Central memory CD4-positive, alpha-beta T cell (primary cell): ENCODE results near the gene TGIF2.
A peak's percentile ranks its signal among the peaks of the same experiment; 100 is the strongest.
"Not testable (repeated sequence)": the region's sequence is repeated elsewhere in the genome, so short reads cannot be mapped to it uniquely, and the experiment has no call there.

Source experiments
- DNase-seq: peaks from one replicate; pipeline ENCODE4 v3.0.0; 2022

Gene TGIF2

DNA sequence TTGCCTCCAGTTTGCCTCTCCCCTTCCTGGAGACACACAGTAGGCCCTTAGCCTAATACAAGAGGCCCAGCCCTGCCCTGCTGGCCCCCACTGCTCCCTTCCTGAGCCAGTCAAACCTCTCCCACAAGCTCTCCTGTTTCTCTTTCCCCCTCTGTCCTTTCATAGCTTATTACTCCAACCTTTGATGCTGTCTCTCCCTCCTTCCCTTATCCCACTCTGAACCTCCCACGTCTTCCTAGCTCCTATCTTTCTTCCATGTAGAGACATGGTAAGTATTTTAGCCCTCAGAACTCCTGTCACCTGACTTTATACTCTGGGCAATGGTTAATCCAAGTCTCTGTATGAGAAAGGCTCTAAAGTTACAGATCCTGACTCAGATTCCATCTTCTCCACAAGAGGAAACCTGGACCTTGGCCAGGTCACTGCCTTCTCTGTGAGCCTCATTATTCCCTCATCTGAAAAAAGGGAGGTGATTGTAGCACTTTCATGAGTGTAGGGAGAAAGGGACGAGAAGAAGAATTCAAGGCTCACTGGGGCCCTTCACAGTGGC, 6.7 kb downstream of the TGIF2 start:
- DNase-seq: no peak

DNA sequence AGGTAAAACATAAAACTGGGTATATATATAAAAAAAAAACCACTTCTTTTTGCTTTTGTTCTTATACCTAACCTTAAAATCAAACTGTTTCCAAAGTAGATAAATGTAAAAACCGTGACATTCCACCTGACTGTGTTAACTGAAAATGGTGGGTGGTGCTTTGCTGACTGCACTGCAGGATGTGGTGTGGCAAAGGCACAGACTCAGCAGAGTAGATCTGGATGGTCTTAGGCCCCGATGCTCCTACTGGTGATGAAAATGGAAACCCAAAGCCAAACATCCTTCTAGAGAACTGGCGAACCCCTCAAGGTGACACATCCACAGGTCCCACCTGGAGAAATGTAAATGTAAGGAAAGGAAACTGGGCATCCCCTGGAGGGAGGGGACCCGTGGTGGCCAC, 8.9 kb downstream of the TGIF2 start:
- no peak for DNase-seq

DNA sequence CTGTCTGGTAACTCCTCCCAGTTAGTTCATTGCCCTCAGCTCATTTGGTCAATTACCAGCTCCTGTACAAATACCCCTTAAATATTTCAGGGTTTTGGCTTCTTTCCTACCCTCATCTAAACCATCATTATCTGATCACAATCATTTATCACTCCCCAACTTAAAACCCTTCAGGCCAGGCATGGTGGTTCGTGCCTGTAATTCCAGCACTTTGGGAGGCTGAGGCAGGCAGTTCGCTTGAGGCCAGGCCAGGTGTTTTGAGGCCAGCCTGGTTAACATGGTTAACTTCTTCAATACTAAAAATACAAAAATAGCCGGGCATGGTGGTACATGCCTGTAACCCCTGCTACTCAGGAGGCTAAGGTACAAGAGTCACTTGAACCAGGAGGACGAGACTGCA, 9.4 kb downstream of the TGIF2 start:
- no peak for DNase-seq

DNA sequence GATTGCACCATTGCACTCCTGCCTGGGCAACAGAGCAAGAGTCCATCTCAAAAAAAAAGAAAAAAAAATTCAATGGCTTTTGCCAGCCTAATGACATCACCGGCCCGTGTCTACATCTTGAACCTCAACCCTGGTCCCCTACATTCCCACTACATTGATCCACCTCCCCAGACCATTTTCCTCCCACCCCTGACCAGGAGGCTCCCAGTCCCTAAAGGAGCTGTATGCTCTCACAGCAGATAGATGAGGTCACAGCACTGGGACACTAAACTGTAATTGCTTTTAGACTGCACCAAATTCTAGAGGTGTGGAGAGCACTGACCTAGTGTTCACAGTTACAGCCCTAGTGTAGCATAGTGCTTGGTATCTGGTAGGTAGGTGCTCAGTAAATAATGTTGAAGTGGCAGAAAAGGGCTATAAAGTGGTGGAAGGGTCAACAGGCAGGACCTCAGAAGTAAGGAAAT, 10.7 kb downstream of the TGIF2 start:
- DNase-seq: no peak

DNA sequence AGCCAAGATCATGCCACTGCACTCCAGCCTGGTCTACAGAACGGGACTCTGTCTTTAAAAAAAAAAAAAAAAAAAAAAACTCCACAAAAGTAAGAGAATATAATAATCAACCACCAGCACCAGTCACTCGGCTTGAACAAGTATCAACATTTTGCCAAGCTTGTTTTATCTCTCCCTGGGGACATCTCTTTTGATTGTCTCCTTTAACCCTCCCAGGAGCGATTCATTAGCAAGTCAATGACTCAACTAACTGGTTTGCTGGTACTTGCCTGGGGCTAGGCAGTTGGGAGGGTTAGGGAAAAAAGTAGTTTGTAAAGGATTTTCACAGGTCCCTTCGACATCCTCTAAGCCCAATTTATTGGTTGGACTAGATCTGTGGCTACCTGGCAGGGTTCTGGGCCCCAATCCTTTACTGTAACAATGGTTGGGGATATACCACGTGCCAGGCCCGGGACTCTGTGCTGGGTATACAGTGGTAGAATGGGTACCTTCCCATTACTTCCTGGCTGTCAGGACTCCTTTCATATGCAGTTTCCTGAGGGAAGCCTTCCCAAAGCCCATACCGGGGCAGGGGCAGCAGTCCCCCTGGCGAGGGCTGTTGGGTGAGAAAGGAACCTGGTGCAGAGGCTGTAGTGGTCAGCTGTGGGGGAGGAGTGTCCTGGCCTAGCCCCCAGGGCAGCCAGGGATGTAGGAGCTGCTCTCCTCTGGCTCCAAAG, 12.2 kb downstream of the TGIF2 start:
- DNase-seq: no peak

DNA sequence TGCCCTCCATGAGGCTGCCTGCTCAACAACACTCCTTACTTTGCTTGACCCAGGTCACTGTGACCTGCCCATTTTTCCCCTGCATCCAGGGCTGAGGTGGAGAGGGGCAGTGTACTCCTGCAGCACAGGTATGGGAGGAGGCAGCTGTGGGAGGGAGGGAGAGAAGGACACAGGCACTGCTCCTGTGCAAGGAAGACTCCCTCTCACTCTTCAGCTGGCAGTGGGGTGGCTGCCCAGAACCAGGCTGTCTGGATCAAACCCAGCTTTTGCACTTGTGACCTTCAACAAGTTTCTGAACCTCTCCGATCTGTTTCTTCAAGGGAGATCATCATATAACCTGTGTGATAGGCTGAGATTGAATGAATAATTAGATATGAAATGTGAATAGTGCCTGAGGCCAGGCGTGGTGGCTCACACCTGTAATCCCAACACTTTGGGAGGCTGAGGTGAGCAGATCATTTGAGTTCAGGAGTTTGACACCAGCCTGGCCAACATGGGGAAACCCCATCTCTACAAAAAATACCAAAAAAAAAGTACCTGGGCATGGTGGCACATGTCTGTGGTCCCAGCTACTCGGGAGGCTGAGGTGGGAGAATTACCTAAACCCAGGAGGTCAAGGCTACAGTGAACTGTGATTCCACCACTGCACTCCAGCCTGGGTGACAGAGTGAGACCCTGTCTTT, 14.1 kb downstream of the TGIF2 start:
- no peak for DNase-seq

DNA sequence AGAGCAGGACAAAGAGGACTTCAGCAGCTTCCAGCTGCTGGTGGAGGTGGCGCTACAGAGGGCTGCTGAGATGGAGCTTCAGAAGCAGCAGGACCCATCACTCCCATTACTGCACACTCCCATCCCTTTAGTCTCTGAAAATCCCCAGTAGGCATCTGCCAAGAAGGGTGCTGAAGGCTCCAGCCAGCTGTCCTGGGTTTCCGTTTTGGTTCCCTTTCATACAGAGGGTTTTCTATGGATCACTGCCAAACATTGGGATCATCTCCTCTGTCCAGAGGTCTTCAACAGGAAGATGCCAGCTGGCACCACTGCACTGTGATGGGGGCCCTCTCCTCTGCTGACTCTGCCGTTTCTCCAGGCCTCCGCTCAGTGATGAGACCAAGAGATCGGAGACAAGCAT, 17.9 kb downstream of the TGIF2 start:
- no peak for DNase-seq

DNA sequence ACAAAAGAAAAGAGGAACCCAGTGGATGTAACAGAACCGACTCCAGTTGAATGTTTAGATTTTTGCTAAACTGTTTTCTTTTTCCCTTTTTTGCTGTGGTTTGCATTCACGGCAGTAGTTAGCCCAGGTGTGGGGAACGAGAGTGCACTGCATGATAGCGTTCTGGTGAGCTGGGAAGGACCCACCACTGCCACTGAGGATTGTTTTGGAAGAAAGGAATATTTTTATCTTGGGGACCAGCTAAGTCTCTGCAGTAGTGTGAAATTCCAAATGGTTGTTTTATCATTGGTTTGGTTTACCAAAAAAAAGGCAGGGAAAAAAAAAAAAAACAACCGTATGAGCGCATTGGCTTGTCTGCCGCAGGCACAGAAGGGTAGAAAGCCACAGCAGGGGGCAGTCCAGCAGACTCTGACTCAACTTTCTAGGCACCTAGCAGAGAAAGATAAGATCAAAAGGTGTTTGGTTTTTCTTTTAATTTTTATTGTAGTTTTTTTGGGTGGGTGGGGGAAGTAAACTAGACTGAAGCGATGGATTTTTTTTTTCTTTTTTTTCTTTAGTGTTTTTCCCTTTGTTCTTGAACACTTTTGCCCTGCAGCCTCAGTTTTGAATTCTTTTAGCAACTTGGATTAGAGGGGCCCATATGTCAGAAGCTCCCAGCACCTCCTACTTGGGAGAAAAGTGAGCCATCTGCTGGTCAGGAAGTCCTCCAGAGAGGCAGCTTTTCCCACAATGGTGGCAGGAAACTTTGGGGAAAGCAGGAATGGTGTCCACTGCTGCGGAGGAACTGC, 18.7 kb downstream of the TGIF2 start:
- DNase-seq: peak; percentile 65

DNA sequence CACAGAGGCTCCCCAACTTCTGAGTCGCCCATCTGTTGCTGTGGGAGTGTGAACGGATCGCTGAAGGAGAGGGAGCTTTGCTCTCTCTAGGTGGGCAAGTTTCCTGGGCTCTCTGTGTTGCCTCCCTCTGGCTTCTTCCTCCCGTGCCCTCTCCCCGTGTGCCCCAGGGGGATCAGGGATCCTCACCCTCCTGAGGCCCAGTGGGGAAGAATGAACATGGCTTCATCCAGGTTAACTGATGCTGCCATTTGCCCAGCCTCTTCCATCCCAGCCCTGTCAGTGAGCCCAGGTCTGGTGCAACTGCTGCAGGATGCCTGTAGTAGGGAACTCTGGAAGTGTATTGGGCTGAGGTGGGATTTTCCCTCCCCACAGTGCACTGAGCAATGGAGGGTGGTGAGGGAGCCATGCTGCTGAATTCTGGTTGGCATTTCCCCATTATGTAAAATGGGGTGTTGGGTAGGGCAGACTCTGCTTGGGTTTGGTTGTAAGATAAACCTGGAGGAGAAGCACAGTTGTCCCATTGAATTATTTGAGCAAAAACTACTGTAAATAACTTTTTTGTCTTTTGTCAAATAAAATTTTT, 20.0 kb downstream of the TGIF2 start:
- DNase-seq: no peak

DNA sequence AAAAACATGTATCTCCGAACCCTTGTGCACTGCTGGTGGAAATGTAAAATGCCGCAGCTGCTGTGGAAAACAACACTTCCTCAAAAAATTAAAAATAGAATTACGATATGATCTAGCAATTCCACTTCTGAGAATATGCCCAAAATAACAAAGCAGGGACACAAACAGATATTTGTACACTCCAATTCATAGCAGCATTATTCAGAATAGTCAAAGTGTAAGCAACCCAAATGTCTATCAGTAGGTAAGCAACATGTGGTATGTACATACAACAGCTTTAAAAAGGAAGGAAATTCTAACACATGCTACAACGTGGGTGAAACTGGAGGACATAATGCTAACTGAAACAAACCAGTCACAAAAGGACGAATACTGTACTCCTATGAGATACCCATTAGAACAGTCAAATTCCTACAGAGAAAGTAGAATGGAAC, 26.5 kb downstream of the TGIF2 start:
- no peak for DNase-seq

DNA sequence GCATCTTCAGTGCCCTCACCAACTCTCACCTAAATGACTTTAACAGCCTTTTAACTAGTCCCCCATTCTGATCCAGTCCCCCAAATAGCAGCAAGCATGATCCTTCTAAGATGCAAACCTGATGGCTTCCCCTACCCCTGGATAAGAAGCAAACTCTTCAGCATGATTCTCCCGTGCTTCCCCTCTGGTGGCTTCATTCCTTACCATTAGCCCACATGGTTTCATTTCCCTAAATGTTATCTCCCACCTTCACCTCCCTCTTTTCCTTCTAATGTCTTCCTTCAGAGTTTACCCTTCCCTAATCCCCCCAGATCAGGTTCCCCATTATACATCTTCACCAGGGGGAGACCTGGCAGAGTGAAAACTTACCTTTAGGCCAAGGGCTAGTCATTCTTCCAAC, 28.1 kb downstream of the TGIF2 start:
- DNase-seq: no peak

DNA sequence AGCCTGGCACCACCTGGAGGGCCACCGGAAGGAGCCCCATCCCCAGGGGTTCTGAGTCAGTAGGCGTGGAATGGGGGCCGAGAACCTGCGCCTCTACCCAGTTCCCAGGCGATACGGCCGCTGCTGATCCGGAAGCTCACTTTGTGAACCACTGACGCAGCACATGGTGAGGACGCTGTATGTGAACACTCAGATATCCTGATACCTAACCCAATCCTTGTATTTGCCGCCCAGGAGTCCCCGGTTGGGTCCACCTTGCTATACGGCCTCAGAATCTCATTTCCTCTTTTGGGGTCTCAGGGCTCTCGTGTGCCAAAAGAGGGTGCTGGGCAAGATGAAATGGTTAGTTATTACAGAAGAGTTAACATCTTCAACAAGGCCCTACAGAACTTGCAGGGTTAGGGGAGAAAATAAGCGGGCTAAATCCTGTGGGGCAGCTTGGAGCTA, 31.6 kb downstream of the TGIF2 start:
- no peak for DNase-seq

DNA sequence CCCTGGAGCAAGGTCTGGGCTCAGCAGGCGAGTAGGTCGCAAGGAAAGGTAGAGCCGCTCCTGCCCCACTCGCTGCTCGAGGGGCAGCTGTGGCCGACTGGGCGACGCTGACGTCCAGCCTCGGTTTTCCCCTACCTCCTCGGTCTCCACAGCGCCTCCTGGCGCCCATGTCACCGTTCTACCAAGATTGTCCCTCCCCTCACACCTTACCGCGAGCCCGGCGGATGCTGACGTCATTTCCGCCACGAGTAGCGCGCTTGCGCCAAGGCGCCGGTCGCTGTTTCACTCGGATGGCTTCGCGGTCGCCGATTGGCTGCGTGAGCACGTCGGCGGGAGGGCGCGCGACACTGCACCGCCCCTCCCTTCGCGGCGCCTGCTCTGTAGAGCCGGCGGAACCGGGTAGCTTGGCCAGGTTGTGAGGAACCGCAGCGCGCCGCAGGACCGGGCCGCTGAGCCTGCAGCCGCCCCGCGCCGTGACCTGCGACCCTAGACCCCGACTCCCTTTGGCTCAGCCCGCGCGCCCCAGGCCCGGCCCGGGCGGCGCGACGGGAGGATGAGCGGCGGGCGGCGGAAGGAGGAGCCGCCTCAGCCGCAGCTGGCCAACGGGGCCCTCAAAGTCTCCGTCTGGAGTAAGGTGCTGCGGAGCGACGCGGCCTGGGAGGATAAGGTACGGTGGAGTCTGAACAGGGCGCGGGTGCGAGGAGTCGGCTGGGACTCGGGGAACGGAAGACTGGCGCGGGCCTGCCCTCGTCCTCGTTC, 32.2 kb downstream of the TGIF2 start, which contains the start of gene RAB5IF:
RAB5IF (plus strand) TSS at position 381 of the 759 bp plus-strand sequence; CDS start at position 554, 173 bp downstream.
- peak; percentile 99 for DNase-seq

DNA sequence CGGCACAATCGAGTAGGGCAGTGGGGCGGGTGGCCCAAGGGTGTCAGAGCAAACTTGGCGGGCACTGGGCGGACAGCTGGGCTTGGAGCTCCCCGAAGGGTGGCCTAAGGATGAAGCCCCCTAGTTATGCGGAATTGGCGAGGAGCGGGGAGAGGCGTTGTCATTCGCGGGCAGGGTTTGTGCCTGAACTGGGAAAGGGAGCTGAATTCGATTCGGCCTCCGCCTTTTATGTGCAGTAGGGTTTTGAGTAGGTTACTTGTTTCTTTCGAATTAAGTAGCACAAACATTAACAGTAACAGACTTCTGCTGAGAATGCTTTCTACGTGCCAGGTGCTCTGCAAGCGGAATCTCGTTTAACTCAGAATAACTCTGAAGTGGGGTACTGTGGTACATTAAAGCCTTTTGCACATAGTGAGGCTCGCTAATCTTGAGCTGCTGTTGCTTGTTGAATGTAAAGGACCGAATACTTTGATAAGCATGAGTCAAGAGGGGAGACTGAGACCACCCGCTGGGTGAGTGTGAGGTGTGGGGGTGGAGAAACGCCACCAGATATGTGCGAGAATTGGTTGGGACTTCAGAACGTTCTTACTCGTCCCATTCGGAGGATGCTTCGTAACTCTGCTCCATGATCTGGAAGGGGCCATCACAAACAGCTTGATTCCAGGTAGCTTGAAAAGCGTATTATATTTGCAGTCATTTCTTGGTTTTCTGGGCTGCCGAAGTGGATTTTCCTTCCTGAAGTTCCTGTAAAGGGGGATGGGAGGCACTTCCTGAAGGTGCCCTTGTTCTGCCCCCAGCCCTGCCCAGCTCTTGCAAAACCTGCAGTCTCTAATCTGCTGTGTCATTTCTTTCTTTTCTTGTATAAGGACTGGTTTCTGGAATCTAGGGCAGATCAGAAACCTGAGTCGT, 33.0 kb downstream of the TGIF2 start:
- DNase-seq: no peak

DNA sequence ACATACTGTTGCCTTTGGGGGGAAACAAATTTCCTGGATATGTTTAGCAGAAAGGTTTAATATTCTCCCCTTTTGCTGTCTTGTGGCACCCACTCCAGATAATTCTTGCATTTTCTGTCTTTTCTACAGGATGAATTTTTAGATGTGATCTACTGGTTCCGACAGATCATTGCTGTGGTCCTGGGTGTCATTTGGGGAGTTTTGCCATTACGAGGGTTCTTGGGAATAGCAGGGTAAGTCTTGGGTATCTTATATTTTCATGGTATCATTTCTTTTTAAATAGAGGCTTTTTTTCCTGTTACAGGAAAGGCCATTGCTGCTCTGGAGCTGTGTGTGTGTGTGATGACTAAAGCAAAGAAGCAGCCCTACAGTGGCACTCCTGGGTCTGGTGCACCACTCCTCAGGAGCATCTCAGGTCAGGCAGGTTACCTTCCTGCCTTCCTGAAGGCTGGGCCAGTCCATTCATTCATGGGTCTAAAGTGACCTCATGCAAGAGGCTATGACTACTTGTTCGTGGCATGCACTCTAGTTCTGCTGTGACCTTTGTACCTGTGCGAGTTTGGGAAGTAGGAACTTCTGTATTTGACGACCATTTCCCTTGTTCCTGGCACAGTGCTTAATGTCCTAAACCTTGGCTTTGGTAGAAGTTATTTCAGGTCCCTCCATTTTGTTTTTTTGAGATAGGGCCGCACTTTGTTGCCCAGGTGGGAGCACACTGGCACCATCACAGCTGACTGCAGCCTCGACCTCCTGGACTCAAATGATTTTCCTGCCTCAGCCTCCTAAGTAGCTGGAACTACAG, 34.4 kb downstream of the TGIF2 start:
- DNase-seq: no peak

DNA sequence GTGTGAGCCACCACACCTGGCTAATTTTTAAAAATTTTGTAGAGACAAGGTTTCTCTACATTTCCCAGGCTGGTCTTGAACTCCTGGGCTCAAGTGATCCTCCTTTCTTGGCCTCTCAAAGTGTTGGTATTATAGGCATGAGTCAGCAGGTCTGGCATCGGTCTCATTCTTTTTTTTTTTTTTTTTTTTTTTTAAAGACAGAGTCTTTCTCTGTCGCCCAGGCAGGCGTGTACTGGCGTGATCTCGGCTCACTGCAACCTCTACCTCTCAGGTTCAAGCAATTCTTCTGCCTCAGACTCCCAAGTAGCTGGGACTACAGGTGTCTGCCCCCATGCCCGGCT, 35.0 kb downstream of the TGIF2 start:
- DNase-seq: not testable (repeated sequence)

DNA sequence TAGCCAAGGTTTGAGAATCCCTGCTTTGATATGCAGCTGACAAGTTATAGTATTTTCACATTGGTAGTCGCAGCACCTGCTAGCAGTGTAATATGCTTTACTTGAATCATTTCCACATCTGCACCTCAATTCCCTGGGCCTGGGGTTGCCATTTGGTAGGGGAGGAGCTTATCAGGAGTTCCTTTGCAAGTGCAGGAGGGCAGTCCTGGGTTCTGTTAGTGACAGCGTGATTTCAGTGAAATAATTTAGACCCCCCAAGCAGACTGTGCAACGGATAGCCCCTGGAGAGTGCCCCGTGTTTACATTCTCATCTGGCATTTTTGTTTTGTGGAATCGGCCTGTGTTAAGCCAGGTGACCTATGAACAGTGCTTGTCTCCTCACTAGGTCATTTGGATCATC, 38.2 kb downstream of the TGIF2 start:
- no peak for DNase-seq

DNA sequence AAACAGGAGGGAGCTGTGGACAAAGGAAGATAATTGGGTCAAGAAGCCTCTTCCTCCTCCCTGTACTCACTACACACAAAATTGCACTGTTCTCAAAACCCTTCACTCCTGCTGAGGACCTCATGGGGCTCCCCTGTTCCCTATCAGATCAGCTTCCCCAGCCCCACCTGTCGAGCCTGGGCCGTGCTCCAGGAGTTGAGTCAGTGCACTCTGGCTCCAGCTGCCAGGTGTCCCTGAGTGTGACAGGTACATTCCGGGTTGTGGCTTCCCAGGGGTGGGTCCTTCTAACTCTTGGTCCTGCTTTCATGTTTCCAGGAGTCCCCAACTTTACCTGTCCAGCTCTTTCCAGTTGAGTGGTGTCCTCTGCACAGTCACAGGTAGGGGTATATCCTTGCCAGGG, 40.6 kb downstream of the TGIF2 start:
- no peak for DNase-seq

DNA sequence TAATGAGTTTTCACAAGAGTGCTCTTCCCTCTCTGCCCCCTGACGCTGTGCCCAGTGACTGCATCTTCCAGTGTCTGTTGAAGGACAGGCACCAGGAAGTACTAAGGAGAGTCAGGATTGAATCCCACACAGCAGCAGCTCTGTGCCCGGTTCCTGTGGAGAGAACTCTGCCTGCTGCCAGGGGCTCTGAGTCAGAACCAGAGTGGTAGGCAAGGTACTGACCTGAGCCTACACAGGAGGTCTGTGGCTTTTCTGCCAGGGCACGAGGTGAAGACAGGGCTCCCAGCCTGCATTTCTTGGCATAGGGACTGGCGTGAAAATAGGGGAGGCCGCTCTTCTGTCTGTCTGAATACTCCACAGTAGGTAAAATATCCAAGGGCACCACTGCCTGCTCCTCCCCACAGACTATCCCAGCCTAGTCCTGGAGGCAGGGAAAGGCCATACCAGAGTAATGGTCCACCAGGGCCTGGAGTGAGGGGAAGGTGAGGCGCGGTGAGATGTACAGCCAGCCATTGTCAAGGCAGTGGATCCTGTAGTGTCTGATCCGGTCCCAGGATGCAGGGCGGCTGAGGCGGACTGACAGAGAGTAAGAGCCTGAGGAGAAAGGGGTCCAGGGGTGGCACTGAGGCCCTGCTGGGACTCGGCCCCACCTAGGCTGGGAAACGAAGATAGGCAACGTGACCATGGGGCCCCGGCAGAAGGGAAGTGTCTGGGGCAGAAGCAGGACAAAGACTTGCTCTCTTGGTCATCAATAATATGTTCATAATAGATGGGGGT, 41.6 kb downstream of the TGIF2 start:
- DNase-seq: no peak
